ENCODE data around the gene KDM4B.
A peak's percentile ranks its signal among the peaks of the same experiment; 100 is the strongest.

KDM4B gene

GRCh38 chr19:5126498-5127223 is 157.7 kb downstream of the KDM4B start:
- DNase-seq: no peak

- no peak for DNase-seq
These were observed 158.8 kb downstream of the KDM4B start for GRCh38 chr19:5127717-5128116.

GRCh38 chr19:5128251-5128935 is 159.5 kb downstream of the KDM4B start:
- DNase-seq: peak; percentile 47

GRCh38 chr19:5128936-5129389 is 160.1 kb downstream of the KDM4B start:
- DNase-seq: no peak

GRCh38 chr19:5129691-5130090 is 160.8 kb downstream of the KDM4B start:
- DNase-seq: no peak

GRCh38 chr19:5130371-5131030 is 161.6 kb downstream of the KDM4B start:
- no peak for DNase-seq

- no peak for DNase-seq
These were observed 162.2 kb downstream of the KDM4B start for GRCh38 chr19:5131031-5131505.

GRCh38 chr19:5131506-5132205 is 162.7 kb downstream of the KDM4B start:
- no peak for DNase-seq

GRCh38 chr19:5132206-5132560 is 163.3 kb downstream of the KDM4B start:
- DNase-seq: no peak

GRCh38 chr19:5132698-5133651 is 164.1 kb downstream of the KDM4B start:
- DNase-seq: no peak

- no peak for DNase-seq
These were observed 165.2 kb downstream of the KDM4B start for GRCh38 chr19:5133986-5134595.

- no peak for DNase-seq
These were observed 165.8 kb downstream of the KDM4B start for GRCh38 chr19:5134691-5135090.

GRCh38 chr19:5136073-5136855 is 167.4 kb downstream of the KDM4B start:
- no peak for DNase-seq

GRCh38 chr19:5137114-5137513 is 168.2 kb downstream of the KDM4B start:
- no peak for DNase-seq

- DNase-seq: no peak
These were observed 168.7 kb downstream of the KDM4B start for GRCh38 chr19:5137571-5138124.

- DNase-seq: peak; percentile 41
These were observed 170.0 kb downstream of the KDM4B start for GRCh38 chr19:5138606-5139582.

- DNase-seq: no peak
These were observed 170.8 kb downstream of the KDM4B start for GRCh38 chr19:5139583-5140325.
